CD4-positive, alpha-beta T cell (primary cell): Measurements from ENCODE around the gene TSPO2. TPM values are rescaled to one million over a fixed set of nuclear protein-coding genes. Genes with fewer than 3 reads are reported as not detected.

ENCODE experiments used
- ATAC-seq: fragments of 200-7000 bp; cut with Tn5 transposase; one replicate; pipeline ENCODE4 v1.10.0; 2022; ENCODE audit warnings: mild to moderate bottlenecking; ENCODE audit not compliant: poor library complexity
- CTCF ChIA-PET: fragments of 350-600 bp; sonication (Branson Sonifier 250); formaldehyde crosslinking; loops from one replicate; lab custom pipeline; 2021; ENCODE audit warnings: antibody characterized with exemption, inconsistent platforms; lab: Charles Lee
- POLR2A ChIA-PET: fragments of 350-600 bp; sonication (Branson Sonifier 250); formaldehyde crosslinking; loops from one replicate; lab custom pipeline; 2021; ENCODE audit warnings: antibody characterized with exemption, inconsistent platforms; lab: Charles Lee
- DNase-seq, 14 experiments: peaks; one replicate each; pipeline ENCODE4 v3.0.0-alpha.2; 2013 to 2020; ENCODE audit warnings: mixed read lengths in 2 of 14
- H3K27ac ChIP-seq, 2 donors: one replicate each; pipeline versions ENCODE4 v1.5.1 to v1.7.0; 2013; ENCODE audit warnings: low read length in 2 of 2, low read depth in 1 of 2, mild to moderate bottlenecking in 1 of 2
- H3K27me3 ChIP-seq, 2 experiments: 1 replicate in 1 of 2; 2 replicates in 1 of 2; pipeline versions ENCODE4 v1.6.1 to v1.7.0; 2013; ENCODE audit warnings: low read length in 2 of 2, control low read depth in 1 of 2, mild to moderate bottlenecking in 1 of 2, moderate library complexity in 1 of 2; ENCODE audit not compliant: insufficient read depth in 2 of 2, control insufficient read depth in 1 of 2
- H3K36me3 ChIP-seq: one replicate; pipeline ENCODE4 v1.6.1; 2013; ENCODE audit warnings: low read length, control low read depth; ENCODE audit not compliant: insufficient read depth
- H3K4me1 ChIP-seq: one replicate; pipeline ENCODE4 v1.6.1; 2013; ENCODE audit warnings: low read length, control low read depth; ENCODE audit not compliant: insufficient read depth
- H3K4me3 ChIP-seq: one replicate; pipeline ENCODE4 v1.5.1; 2013; ENCODE audit warnings: mild to moderate bottlenecking, low read length, moderate library complexity
- H3K9me3 ChIP-seq, 2 experiments: 1 replicate in 1 of 2; 2 replicates in 1 of 2; pipeline versions ENCODE4 v1.6.1 to v1.7.0; 2013; ENCODE audit warnings: low read length in 2 of 2, mild to moderate bottlenecking in 2 of 2, control low read depth in 1 of 2, moderate library complexity in 1 of 2; ENCODE audit not compliant: control insufficient read depth in 1 of 2, insufficient read depth in 1 of 2
- H3K27ac Mint-ChIP-seq: one replicate; pipeline ENCODE4 v1.8.0; 2020; ENCODE audit warnings: mixed read lengths
- H3K27me3 Mint-ChIP-seq: one replicate; pipeline ENCODE4 v1.8.0; 2021; ENCODE audit warnings: mixed read lengths
- H3K36me3 Mint-ChIP-seq: one replicate; pipeline ENCODE4 v1.8.0; 2021; ENCODE audit warnings: low read depth, mixed read lengths
- H3K4me1 Mint-ChIP-seq: one replicate; pipeline ENCODE4 v1.8.0; 2021; ENCODE audit warnings: low read depth, mixed read lengths
- H3K4me3 Mint-ChIP-seq: one replicate; pipeline ENCODE4 v1.8.0; 2020; ENCODE audit warnings: mild to moderate bottlenecking, mixed read lengths
- H3K9me3 Mint-ChIP-seq: one replicate; pipeline ENCODE4 v1.8.0; 2020; ENCODE audit warnings: mixed read lengths
- intact Hi-C, 2 experiments: fragments of 100-400 bp; cut with DNase I in 1 of 2; cut with micrococcal nuclease in 1 of 2; formaldehyde crosslinking; loops; one replicate each; pipeline versions ENCODE4 v1.15.1 to v1.9.0; 2023 to 2025; cut with DNase I, micrococcal nuclease
- total RNA-seq, 174 experiments: library from RNA in 2 of 174; stranded (reverse) in 2 of 174; gene quantifications; one replicate each; pipeline ENCODE4 v1.2.3 and lab custom pipeline; 2021 to 2026
- TF ChIP-seq, protein P1 (sequence below): fragments of 200-600 bp; IDR thresholded peaks from one replicate; pipeline ENCODE4 v1.8.0; 2022; ENCODE audit warnings: antibody characterized with exemption, mild to moderate bottlenecking

The TSPO2 gene
- total RNA-seq, 2 experiments from 2014 or later = not detected

DNA sequence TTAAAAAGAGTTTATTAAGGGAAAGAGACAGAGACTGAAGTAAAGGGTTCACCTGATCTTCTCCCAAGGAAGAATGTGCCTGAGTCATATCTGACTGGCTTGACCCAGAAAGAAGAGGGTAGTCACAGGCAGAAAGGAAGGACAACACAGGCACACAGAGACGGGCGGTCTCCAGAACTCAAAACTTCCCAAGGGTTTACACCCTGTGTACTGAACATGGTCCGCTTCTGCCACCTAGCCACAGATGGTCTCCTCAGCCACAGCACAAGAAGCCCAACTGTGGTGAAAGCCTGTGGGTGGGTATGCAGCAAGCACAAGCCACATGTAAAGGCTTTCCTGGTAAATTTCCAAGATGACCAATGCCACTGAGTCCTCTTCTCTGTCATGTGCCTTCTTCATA, 20.4 kb upstream of the TSPO2 start:
- Mint-ChIP-seq H3K4me1 (peaks cover 4% of the 10 kb centered on the region), H3K27me3 (no peaks in the 10 kb centered on the region), H3K27ac (no peak overlapping the region), H3K9me3 (no peaks in the 10 kb centered on the region), H3K36me3 (peaks cover 6% of the 10 kb centered on the region), H3K4me3 (no peak overlapping the region)
- CTCF ChIA-PET = no interaction called here
- Histone ChIP-seq H3K27me3 (no peaks in the 10 kb centered on the region), H3K9me3 (peaks cover 0 to 7% of the 10 kb centered on the region in 2 experiments), H3K4me3 (no peak overlapping the region), H3K36me3 (no peaks in the 10 kb centered on the region), H3K27ac (no peak overlapping the region), H3K4me1 (no peaks in the 10 kb centered on the region)
- no peak for DNase-seq
- intact Hi-C loops = loop anchor here in 1 of 2 experiments (5.0 kb wide), 1 partner anchor 695 kb away; no protein-coding TSS in a partner anchor
- TF ChIP-seq, protein P1, sequence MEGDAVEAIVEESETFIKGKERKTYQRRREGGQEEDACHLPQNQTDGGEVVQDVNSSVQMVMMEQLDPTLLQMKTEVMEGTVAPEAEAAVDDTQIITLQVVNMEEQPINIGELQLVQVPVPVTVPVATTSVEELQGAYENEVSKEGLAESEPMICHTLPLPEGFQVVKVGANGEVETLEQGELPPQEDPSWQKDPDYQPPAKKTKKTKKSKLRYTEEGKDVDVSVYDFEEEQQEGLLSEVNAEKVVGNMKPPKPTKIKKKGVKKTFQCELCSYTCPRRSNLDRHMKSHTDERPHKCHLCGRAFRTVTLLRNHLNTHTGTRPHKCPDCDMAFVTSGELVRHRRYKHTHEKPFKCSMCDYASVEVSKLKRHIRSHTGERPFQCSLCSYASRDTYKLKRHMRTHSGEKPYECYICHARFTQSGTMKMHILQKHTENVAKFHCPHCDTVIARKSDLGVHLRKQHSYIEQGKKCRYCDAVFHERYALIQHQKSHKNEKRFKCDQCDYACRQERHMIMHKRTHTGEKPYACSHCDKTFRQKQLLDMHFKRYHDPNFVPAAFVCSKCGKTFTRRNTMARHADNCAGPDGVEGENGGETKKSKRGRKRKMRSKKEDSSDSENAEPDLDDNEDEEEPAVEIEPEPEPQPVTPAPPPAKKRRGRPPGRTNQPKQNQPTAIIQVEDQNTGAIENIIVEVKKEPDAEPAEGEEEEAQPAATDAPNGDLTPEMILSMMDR = no peak
- POLR2A ChIA-PET = no interaction called here
- no peak for ATAC-seq

DNA sequence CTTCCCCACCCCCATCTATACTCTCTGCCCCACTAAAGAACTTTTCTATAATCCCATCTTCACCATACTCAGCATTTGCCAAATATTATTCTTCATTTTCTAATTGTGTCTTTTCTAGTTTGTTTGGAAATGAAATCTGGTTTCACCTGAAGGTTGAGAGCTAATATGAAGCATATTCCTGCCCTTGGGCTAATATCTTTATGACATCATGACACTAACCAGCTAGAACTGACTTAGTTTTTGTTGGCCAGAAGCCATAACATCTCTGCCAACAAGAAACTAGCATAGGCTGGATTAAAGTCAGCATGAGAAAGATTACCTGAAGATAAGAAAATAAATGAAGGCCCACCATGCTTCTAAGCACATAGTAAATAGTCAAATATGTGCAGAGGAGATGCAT, 20.0 kb upstream of the TSPO2 start:
- TF ChIP-seq, protein P1 = no peak
- no peak for ATAC-seq
- peaks cover 2% of the 10 kb centered on the region for H3K4me1 ChIP-seq
- H3K27ac Mint-ChIP-seq = no peak overlapping the region
- H3K4me3 ChIP-seq = no peak overlapping the region
- peaks cover 6% of the 10 kb centered on the region for H3K36me3 Mint-ChIP-seq
- H3K36me3 ChIP-seq = no peaks in the 10 kb centered on the region
- H3K27ac ChIP-seq = no peak overlapping the region
- H3K27me3 Mint-ChIP-seq = no peaks in the 10 kb centered on the region
- H3K4me3 Mint-ChIP-seq = no peak overlapping the region
- intact Hi-C loops = loop anchor here in 1 of 2 experiments (5.0 kb wide), 1 partner anchor 695 kb away; no protein-coding TSS in a partner anchor
- H3K9me3 Mint-ChIP-seq = no peaks in the 10 kb centered on the region
- ChIA-PET POLR2A (no interaction called here), CTCF (no interaction called here)
- H3K27me3 ChIP-seq = no peaks in the 10 kb centered on the region
- H3K4me1 Mint-ChIP-seq = peaks cover 8% of the 10 kb centered on the region
- H3K9me3 ChIP-seq = peaks cover 0 to 7% of the 10 kb centered on the region in 2 experiments
- DNase-seq = no peak

DNA sequence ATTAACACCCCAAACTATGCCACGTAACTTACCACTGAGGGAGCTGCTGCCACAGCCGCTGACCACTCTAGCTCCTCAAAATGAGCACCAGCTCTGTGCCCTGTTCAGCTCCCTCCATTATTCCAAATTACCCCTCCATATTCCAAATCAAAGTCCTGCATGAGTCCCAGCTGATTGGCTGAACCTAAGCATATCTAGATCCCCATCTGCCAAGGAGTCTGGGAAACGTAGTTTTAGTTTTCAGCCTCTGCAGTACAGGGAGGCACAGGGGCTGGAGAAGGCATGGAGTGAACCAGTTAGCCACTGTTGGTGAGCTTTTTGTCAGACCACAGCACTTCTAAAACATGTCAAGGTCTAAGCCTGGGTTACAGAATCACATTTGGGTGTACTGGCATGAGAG, 19.2 kb upstream of the TSPO2 start:
- intact Hi-C loops = loop anchor here in 1 of 2 experiments (5.0 kb wide), 1 partner anchor 696 kb away; no protein-coding TSS in a partner anchor
- Mint-ChIP-seq H3K36me3 (peaks cover 6% of the 10 kb centered on the region), H3K9me3 (no peaks in the 10 kb centered on the region), H3K27me3 (no peaks in the 10 kb centered on the region), H3K27ac (no peak overlapping the region), H3K4me3 (no peak overlapping the region), H3K4me1 (peaks cover 15% of the 10 kb centered on the region)
- Histone ChIP-seq H3K27me3 (no peaks in the 10 kb centered on the region), H3K27ac (no peak overlapping the region), H3K4me3 (no peak overlapping the region), H3K36me3 (no peaks in the 10 kb centered on the region), H3K4me1 (peaks cover 10% of the 10 kb centered on the region), H3K9me3 (peaks cover 0 to 3% of the 10 kb centered on the region in 2 experiments)
- ATAC-seq (no peak), DNase-seq (no peak)
- TF ChIP-seq, protein P1 = no peak
- ChIA-PET POLR2A (no interaction called here), CTCF (no interaction called here)
